Measurements from ENCODE around the gene ACSL3.
A peak's percentile ranks its signal among the peaks of the same experiment; 100 is the strongest.

The ACSL3 gene

GRCh38 chr2:222897898-222898297 lies 37.1 kb downstream of the ACSL3 start:
- WGBS (ENCODE audit: insufficient coverage), result no CpG with 5 or more reads among the region's 3 CpGs

GRCh38 chr2:222899413-222900181 lies 38.8 kb downstream of the ACSL3 start:
- ChIA-PET CTCF (interaction anchor here (0.9 to 5.1 kb wide), 6 partner anchors 8 to 192 kb away, joined by 3 to 20 read pairs (median 3); no protein-coding TSS in a partner anchor), POLR2A (no interaction called here)
- 100% methylated on average over 6 of the region's 17 CpGs for WGBS (ENCODE audit: insufficient coverage)
- Histone ChIP-seq H3K9me3 (ENCODE audit: control extremely low read depth in 1 of 5, control insufficient read depth in 4 of 5, insufficient read depth in 2 of 5, low read depth in 1 of 5, low read length in 4 of 5) (no peaks in the 10 kb centered on the region), H3K27ac (ENCODE audit: insufficient read depth in 1 of 2, low read depth in 1 of 2, low read length in 2 of 2, poor library complexity in 1 of 2, severe bottlenecking in 2 of 2) (no peak overlapping the region), H3K36me3 (ENCODE audit: control insufficient read depth in 4 of 4, insufficient read depth in 4 of 4, low read length in 3 of 4) (peaks cover 0 to 11% (median 1%) of the 10 kb centered on the region in 4 experiments), H3K27me3 (replicated peaks in 2 of 5; ENCODE audit: control insufficient read depth in 4 of 5, insufficient read depth in 5 of 5, low read length in 4 of 5) (no peaks in the 10 kb centered on the region), H3K4me1 (ENCODE audit: control extremely low read depth in 1 of 4, control insufficient read depth in 4 of 4, insufficient read depth in 4 of 4, low read length in 3 of 4) (peaks cover 0 to 7% (median 3%) of the 10 kb centered on the region in 4 experiments), H3K4me3 (ENCODE audit: control insufficient read depth in 1 of 7, extremely low read depth in 1 of 7, insufficient read depth in 4 of 7, low read depth in 2 of 7, low read length in 6 of 7) (no peak overlapping the region)
- DNase-seq, result no peak

More at GRCh38 chr2:222897898-222898297, 37.1 kb downstream of the ACSL3 start:
- ChIA-PET POLR2A (no interaction called here), CTCF (interaction anchor here (0.6 kb wide), 1 partner anchor 37 kb away, joined by 3 read pairs; the partner anchor contains the start of gene ACSL3)
- Histone ChIP-seq H3K27me3 (replicated peaks in 2 of 5; ENCODE audit: control insufficient read depth in 4 of 5, insufficient read depth in 5 of 5, low read length in 4 of 5) (no peaks in the 10 kb centered on the region), H3K4me3 (ENCODE audit: control insufficient read depth in 1 of 7, extremely low read depth in 1 of 7, insufficient read depth in 4 of 7, low read depth in 2 of 7, low read length in 6 of 7) (no peak overlapping the region), H3K4me1 (ENCODE audit: control extremely low read depth in 1 of 4, control insufficient read depth in 4 of 4, insufficient read depth in 4 of 4, low read length in 3 of 4) (peaks cover 0 to 7% (median 3%) of the 10 kb centered on the region in 4 experiments), H3K9me3 (ENCODE audit: control extremely low read depth in 1 of 5, control insufficient read depth in 4 of 5, insufficient read depth in 2 of 5, low read depth in 1 of 5, low read length in 4 of 5) (no peaks in the 10 kb centered on the region), H3K27ac (ENCODE audit: insufficient read depth in 1 of 2, low read depth in 1 of 2, low read length in 2 of 2, poor library complexity in 1 of 2, severe bottlenecking in 2 of 2) (no peak overlapping the region), H3K36me3 (ENCODE audit: control insufficient read depth in 4 of 4, insufficient read depth in 4 of 4, low read length in 3 of 4) (peaks cover 0 to 11% (median 1%) of the 10 kb centered on the region in 4 experiments)
- peak in 2 of 3 donors; percentile 15 to 23 for DNase-seq

GRCh38 chr2:222900354-222900753 lies 39.5 kb downstream of the ACSL3 start:
- H3K27me3 ChIP-seq (replicated peaks in 2 of 5; ENCODE audit: control insufficient read depth in 4 of 5, insufficient read depth in 5 of 5, low read length in 4 of 5), result no peaks in the 10 kb centered on the region
- no peaks in the 10 kb centered on the region for H3K9me3 ChIP-seq (ENCODE audit: control extremely low read depth in 1 of 5, control insufficient read depth in 4 of 5, insufficient read depth in 2 of 5, low read depth in 1 of 5, low read length in 4 of 5)
- H3K27ac ChIP-seq (ENCODE audit: insufficient read depth in 1 of 2, low read depth in 1 of 2, low read length in 2 of 2, poor library complexity in 1 of 2, severe bottlenecking in 2 of 2), result no peak overlapping the region
- DNase-seq, result no peak
- H3K4me3 ChIP-seq (ENCODE audit: control insufficient read depth in 1 of 7, extremely low read depth in 1 of 7, insufficient read depth in 4 of 7, low read depth in 2 of 7, low read length in 6 of 7), result no peak overlapping the region
- WGBS (ENCODE audit: insufficient coverage), result 80% methylated on average over 1 of the region's 2 CpGs
- H3K36me3 ChIP-seq (ENCODE audit: control insufficient read depth in 4 of 4, insufficient read depth in 4 of 4, low read length in 3 of 4), result peaks cover 0 to 11% (median 1%) of the 10 kb centered on the region in 4 experiments
- CTCF ChIA-PET, result interaction anchor here (1.0 to 5.1 kb wide), 5 partner anchors 28 to 193 kb away, joined by 3 to 20 read pairs (median 3); no protein-coding TSS in a partner anchor
- peaks cover 0 to 3% (median under 1%) of the 10 kb centered on the region in 4 experiments for H3K4me1 ChIP-seq (ENCODE audit: control extremely low read depth in 1 of 4, control insufficient read depth in 4 of 4, insufficient read depth in 4 of 4, low read length in 3 of 4)
- POLR2A ChIA-PET, result no interaction called here

- Histone ChIP-seq H3K4me1 (ENCODE audit: control extremely low read depth in 1 of 4, control insufficient read depth in 4 of 4, insufficient read depth in 4 of 4, low read length in 3 of 4) (peaks cover 0 to 3% (median under 1%) of the 10 kb centered on the region in 4 experiments), H3K4me3 (ENCODE audit: control insufficient read depth in 1 of 7, extremely low read depth in 1 of 7, insufficient read depth in 4 of 7, low read depth in 2 of 7, low read length in 6 of 7) (no peak overlapping the region), H3K36me3 (ENCODE audit: control insufficient read depth in 4 of 4, insufficient read depth in 4 of 4, low read length in 3 of 4) (peaks cover 0 to 26% (median 1%) of the 10 kb centered on the region in 4 experiments), H3K27me3 (replicated peaks in 2 of 5; ENCODE audit: control insufficient read depth in 4 of 5, insufficient read depth in 5 of 5, low read length in 4 of 5) (no peaks in the 10 kb centered on the region), H3K9me3 (ENCODE audit: control extremely low read depth in 1 of 5, control insufficient read depth in 4 of 5, insufficient read depth in 2 of 5, low read depth in 1 of 5, low read length in 4 of 5) (no peaks in the 10 kb centered on the region), H3K27ac (ENCODE audit: insufficient read depth in 1 of 2, low read depth in 1 of 2, low read length in 2 of 2, poor library complexity in 1 of 2, severe bottlenecking in 2 of 2) (no peak overlapping the region)
- ChIA-PET CTCF (interaction anchor here (0.9 to 5.1 kb wide), 14 partner anchors 9 to 212 kb away, joined by 3 to 25 read pairs (median 4); no protein-coding TSS in a partner anchor), POLR2A (no interaction called here)
- 100% methylated on average over 3 of the region's 4 CpGs for WGBS (ENCODE audit: insufficient coverage)
- DNase-seq, result no peak
Measured at GRCh38 chr2:222902660-222903059, 41.8 kb downstream of the ACSL3 start.

GRCh38 chr2:222903234-222904220 lies 42.7 kb downstream of the ACSL3 start:
- Histone ChIP-seq H3K27ac (ENCODE audit: insufficient read depth in 1 of 2, low read depth in 1 of 2, low read length in 2 of 2, poor library complexity in 1 of 2, severe bottlenecking in 2 of 2) (no peak overlapping the region), H3K4me1 (ENCODE audit: control extremely low read depth in 1 of 4, control insufficient read depth in 4 of 4, insufficient read depth in 4 of 4, low read length in 3 of 4) (no peaks in the 10 kb centered on the region), H3K9me3 (ENCODE audit: control extremely low read depth in 1 of 5, control insufficient read depth in 4 of 5, insufficient read depth in 2 of 5, low read depth in 1 of 5, low read length in 4 of 5) (no peaks in the 10 kb centered on the region), H3K36me3 (ENCODE audit: control insufficient read depth in 4 of 4, insufficient read depth in 4 of 4, low read length in 3 of 4) (peaks cover 0 to 33% (median 1%) of the 10 kb centered on the region in 4 experiments), H3K27me3 (replicated peaks in 2 of 5; ENCODE audit: control insufficient read depth in 4 of 5, insufficient read depth in 5 of 5, low read length in 4 of 5) (no peaks in the 10 kb centered on the region), H3K4me3 (ENCODE audit: control insufficient read depth in 1 of 7, extremely low read depth in 1 of 7, insufficient read depth in 4 of 7, low read depth in 2 of 7, low read length in 6 of 7) (no peak overlapping the region)
- POLR2A ChIA-PET, result interaction anchor here (0.7 kb wide), 1 partner anchor 27 kb away, joined by 3 read pairs; no protein-coding TSS in a partner anchor
- peak; percentile 52 to 73 (median 64) for DNase-seq
- 96% methylated on average over 6 of the region's 16 CpGs for WGBS (ENCODE audit: insufficient coverage)
- CTCF ChIA-PET, result interaction anchor here (0.6 to 5.1 kb wide), 19 partner anchors 9 to 216 kb away, joined by 3 to 25 read pairs (median 4); no protein-coding TSS in a partner anchor

- H3K27ac ChIP-seq (ENCODE audit: insufficient read depth in 1 of 2, low read depth in 1 of 2, low read length in 2 of 2, poor library complexity in 1 of 2, severe bottlenecking in 2 of 2), result no peak overlapping the region
- no peaks in the 10 kb centered on the region for H3K27me3 ChIP-seq (replicated peaks in 2 of 5; ENCODE audit: control insufficient read depth in 4 of 5, insufficient read depth in 5 of 5, low read length in 4 of 5)
- H3K9me3 ChIP-seq (ENCODE audit: control extremely low read depth in 1 of 5, control insufficient read depth in 4 of 5, insufficient read depth in 2 of 5, low read depth in 1 of 5, low read length in 4 of 5), result no peaks in the 10 kb centered on the region
- POLR2A ChIA-PET, result no interaction called here
- DNase-seq, result no peak
- peaks cover 3 to 42% (median 4%) of the 10 kb centered on the region in 4 experiments for H3K36me3 ChIP-seq (ENCODE audit: control insufficient read depth in 4 of 4, insufficient read depth in 4 of 4, low read length in 3 of 4)
- CTCF ChIA-PET, result interaction anchor here (1.0 to 2.8 kb wide), 5 partner anchors 107 to 201 kb away, joined by 3 to 14 read pairs (median 5); no protein-coding TSS in a partner anchor
- H3K4me3 ChIP-seq (ENCODE audit: control insufficient read depth in 1 of 7, extremely low read depth in 1 of 7, insufficient read depth in 4 of 7, low read depth in 2 of 7, low read length in 6 of 7), result no peak overlapping the region
- no peaks in the 10 kb centered on the region for H3K4me1 ChIP-seq (ENCODE audit: control extremely low read depth in 1 of 4, control insufficient read depth in 4 of 4, insufficient read depth in 4 of 4, low read length in 3 of 4)
- 95% methylated on average over 2 of the region's 2 CpGs for WGBS (ENCODE audit: insufficient coverage)
Measured at GRCh38 chr2:222904557-222905258, 43.9 kb downstream of the ACSL3 start.

All from common myeloid progenitor, CD34-positive (primary cell).